K562 (cell line): Measurements from ENCODE around the gene MAGI2. TPM values are rescaled to one million over a fixed set of nuclear protein-coding genes. Genes with fewer than 3 reads are reported as not detected.

Experiments
- ATAC-seq: fragments of 200-7000 bp; cut with Tn5 transposase; 3 replicates; pipeline ENCODE4 v1.9.1; 2020; ENCODE audit warnings: moderate library complexity
- BruUV-seq: library from RNA; stranded (reverse); fragments of 400-500 nt; replicated peaks from 2 replicates; lab custom pipeline; 2021; lab: Mats Ljungman, UMichigan
- CTCF ChIA-PET: fragments of 300-600 bp; formaldehyde crosslinking; extraction: SDS; loops from one replicate; lab custom pipeline; 2021; ENCODE audit warnings: low intra/inter-chr PET ratio; lab: Yijun Ruan, JAX
- POLR2A ChIA-PET: fragments of 300-600, 350-650 bp; sonication (Branson Sonifier 250); formaldehyde crosslinking; extraction: SDS; loops from one replicate; lab custom pipeline; 2021; ENCODE audit warnings: antibody characterized with exemption, inconsistent platforms; lab: Yijun Ruan, JAX
- DNase-seq, 4 experiments: peaks; one replicate each; pipeline versions ENCODE4 v3.0.0 to v3.0.0-alpha.2; 2011 to 2018; ENCODE audit warnings: low spot score in 3 of 4, mixed read lengths in 3 of 4; ENCODE audit errors: extremely low read depth in 1 of 4
- FAIRE-seq: peaks from 2 replicates; lab custom pipeline; 2011; peaks lifted over from hg19 to GRCh38; lab: Jason Lieb, UNC
- H2AFZ ChIP-seq: 2 replicates; pipeline ENCODE4 v1.6.0; 2011; ENCODE audit warnings: low read depth, low read length, control low read depth, inconsistent platforms
- H3K27ac ChIP-seq: fragments of 200-600 bp; 3 replicates; pipeline ENCODE4 v1.8.0; 2011; ENCODE audit warnings: low read depth, mild to moderate bottlenecking, control low read depth, inconsistent platforms, low read length, moderate library complexity, mixed read lengths; ENCODE audit errors: extremely low read depth
- H3K27me3 ChIP-seq, 2 experiments: fragments of 300-600 bp in 1 of 2; 2 replicates in 1 of 2; 3 replicates in 1 of 2; pipeline versions ENCODE4 v1.6.0 to v1.8.0; 2011; ENCODE audit warnings: inconsistent platforms in 2 of 2, low read length in 2 of 2, mild to moderate bottlenecking in 1 of 2, mixed read lengths in 1 of 2, moderate library complexity in 1 of 2; ENCODE audit not compliant: control insufficient read depth in 2 of 2, insufficient read depth in 2 of 2
- H3K36me3 ChIP-seq: fragments of 300-600 bp; 3 replicates; pipeline ENCODE4 v1.8.0; 2011; ENCODE audit warnings: mild to moderate bottlenecking, low read length, inconsistent platforms; ENCODE audit not compliant: control insufficient read depth, insufficient read depth
- H3K4me1 ChIP-seq, 2 experiments: fragments of 200-600 bp in 1 of 2; replicated peaks in 1 of 2; 2 replicates in 1 of 2; 3 replicates in 1 of 2; pipeline versions ENCODE4 v1.5.1 to v1.8.0; 2011; ENCODE audit warnings: inconsistent platforms in 2 of 2, low read length in 2 of 2, mild to moderate bottlenecking in 1 of 2, mixed read lengths in 1 of 2, moderate library complexity in 1 of 2; ENCODE audit not compliant: control insufficient read depth in 2 of 2, insufficient read depth in 2 of 2
- H3K4me2 ChIP-seq: 2 replicates; pipeline ENCODE4 v1.6.1; 2011; ENCODE audit warnings: low read length, control low read depth, inconsistent platforms, mixed read lengths; ENCODE audit not compliant: insufficient read depth
- H3K4me3 ChIP-seq: fragments of 200-600 bp; sonication (generic), shearing (Covaris generic); 2 replicates; pipeline ENCODE4 v1.5.1; 2016; ENCODE audit warnings: control low read depth, inconsistent platforms
- H3K79me2 ChIP-seq: fragments of 200-600 bp; 3 replicates; pipeline ENCODE4 v1.8.0; 2011; ENCODE audit warnings: low read length, inconsistent platforms; ENCODE audit not compliant: control insufficient read depth, insufficient read depth
- H3K9ac ChIP-seq, 2 experiments: 2 replicates each; pipeline versions ENCODE4 v1.6.0 to v1.6.1; 2011; ENCODE audit warnings: low read depth in 2 of 2, low read length in 2 of 2, control low read depth in 1 of 2, inconsistent platforms in 1 of 2, mild to moderate bottlenecking in 1 of 2, mixed read lengths in 1 of 2; ENCODE audit not compliant: insufficient read depth in 1 of 2
- H3K9me1 ChIP-seq: one replicate; pipeline ENCODE4 v1.6.0; 2011; ENCODE audit warnings: inconsistent platforms, mild to moderate bottlenecking, low read length, moderate library complexity; ENCODE audit not compliant: control insufficient read depth, insufficient read depth
- H3K9me3 ChIP-seq: replicated peaks from 2 replicates; pipeline ENCODE4 v1.5.1; 2011; ENCODE audit warnings: low read depth, low read length, inconsistent platforms; ENCODE audit not compliant: control insufficient read depth, insufficient read depth
- H4K20me1 ChIP-seq: replicated peaks from 2 replicates; pipeline ENCODE4 v1.6.1; 2011; ENCODE audit warnings: low read length, inconsistent platforms, mixed read lengths; ENCODE audit not compliant: control insufficient read depth, insufficient read depth
- CTBP1 ChIP-seq: fragments of 450-650 bp; IDR thresholded peaks from 2 replicates; pipeline ENCODE4 v1.6.1; 2016; ENCODE audit warnings: borderline replicate concordance
- EP400 ChIP-seq: fragments of 450-650 bp; IDR thresholded peaks from 2 replicates; pipeline ENCODE4 v1.6.1; 2017; ENCODE audit warnings: antibody characterized with exemption, mild to moderate bottlenecking, moderate library complexity
- SREBF1 ChIP-seq: fragments of 150-350 bp; IDR thresholded peaks from 2 replicates; pipeline ENCODE4 v1.6.1; 2014; ENCODE audit warnings: antibody characterized with exemption, low read depth, low read length, borderline replicate concordance
- ZFPM2 ChIP-seq: fragments of 250-450 bp; sonication (Bioruptor Pico); IDR thresholded peaks from 2 replicates; pipeline ENCODE4 v1.5.1; 2022; ENCODE audit warnings: mild to moderate bottlenecking
- ZNF174 ChIP-seq: fragments of 250-450 bp; sonication (Bioruptor Pico); IDR thresholded peaks from 2 replicates; pipeline ENCODE4 v1.4.0; 2020; ENCODE audit warnings: mild to moderate bottlenecking
- WGBS: fragments of 100-300 bp; shearing (Covaris generic); methylation state at CpG from one replicate; pipeline ENCODE4 v1.1.6; 2016; ENCODE audit warnings: low coverage, mixed read lengths; ENCODE audit not compliant: insufficient coverage; ENCODE audit errors: missing lambda C conversion rate; 5-methylcytosine and 5-hydroxymethylcytosine counted together
- in situ Hi-C: fragments of 300-500 bp; cut with MboI; formaldehyde crosslinking; loops from 4 replicates; pipeline ENCODE4 v1.15.0; 2018; ENCODE audit warnings: inconsistent platforms, mixed read lengths
- intact Hi-C: fragments of 100-400 bp; cut with micrococcal nuclease; formaldehyde crosslinking; loops from 2 replicates; pipeline ENCODE4 v1.14.2; 2022
- polyA plus RNA-seq, 8 experiments: library from polyadenylated mRNA; depleted of rRNA in 4 of 8; stranded (reverse) in 5 of 8; unstranded in 3 of 8; fragments of >200 nt; fragmentation: Nextera tagmentation in 2 of 8; fragmentation: Illumina TruSeq in 1 of 8; extraction: Ambion mirVana in 2 of 8; extraction: Trizol in 1 of 8; gene quantifications; 2 replicates each; pipeline versions ENCODE4 v1.2.1 to v1.2.3, GENCODE V29; 2011 to 2014; ENCODE audit warnings: inconsistent platforms in 1 of 8, missing spikeins in 1 of 8
- total RNA-seq, 7 experiments: library from RNA; depleted of rRNA in 6 of 7; stranded (reverse); fragments of >200 nt in 6 of 7; fragmentation: Illumina TruSeq in 2 of 7; extraction: Trizol in 2 of 7; gene quantifications; 2 replicates each; pipeline versions ENCODE4 v1.2.1 to v1.2.3, GENCODE V29; 2011 to 2021; ENCODE audit warnings: low replicate concordance in 1 of 7
- TF ChIP-seq, protein P1 (sequence below): sonication (generic); formaldehyde crosslinking; IDR thresholded peaks from 2 replicates; pipeline ENCODE4 v1.8.0; 2022; ENCODE audit warnings: mild to moderate bottlenecking, missing genetic modification reagents, borderline replicate concordance

The MAGI2 gene
- total and polyA plus RNA-seq, 9 of the 15 experiments (the other 6 are each of a cell fraction or from before 2014, with no cell fraction given), result 0.27 to 1.4 (median 0.70) TPM

DNA sequence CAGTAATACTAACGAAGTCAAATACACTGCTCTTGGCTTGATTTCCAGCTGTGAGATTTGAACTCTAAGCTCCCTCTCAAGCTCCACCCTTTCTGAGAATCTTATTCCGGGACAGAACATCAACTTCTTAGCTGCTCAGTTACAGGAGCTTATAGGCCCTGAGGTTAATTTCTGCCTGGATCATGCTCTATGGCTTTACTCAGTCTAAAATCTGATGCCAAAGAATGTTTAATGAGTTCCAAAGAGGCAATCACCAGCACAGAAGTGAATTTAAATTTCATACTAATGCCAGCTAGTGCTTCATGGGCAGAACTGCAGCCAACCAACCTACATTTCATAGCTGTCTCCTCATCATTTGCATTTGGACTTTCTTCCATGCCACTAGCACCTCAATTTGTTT lies 707.2 kb downstream of the MAGI2 start:
- ChIA-PET CTCF (no interaction called here), POLR2A (no interaction called here)
- Histone ChIP-seq H3K4me3 (no peak overlapping the region), H4K20me1 (no peaks in the 10 kb centered on the region), H3K4me1 (no peaks in the 10 kb centered on the region), H2AFZ (no peak overlapping the region), H3K27ac (no peak overlapping the region), H3K9me1 (no peaks in the 10 kb centered on the region), H3K4me2 (no peak overlapping the region), H3K79me2 (no peaks in the 10 kb centered on the region), H3K36me3 (no peaks in the 10 kb centered on the region), H3K9ac (no peak overlapping the region), H3K27me3 (no peaks in the 10 kb centered on the region), H3K9me3 (no peaks in the 10 kb centered on the region)
- WGBS, result 3% methylated on average over 2 of the region's 2 CpGs
- FAIRE-seq (no peak), ATAC-seq (no peak), DNase-seq (no peak)
- TF ChIP-seq EP400 (no peak), CTBP1 (no peak), SREBF1 (no peak), ZNF174 (CRISPR knock-in tag) (no peak), ZFPM2 (CRISPR knock-in tag) (no peak)
- TF ChIP-seq, protein P1, sequence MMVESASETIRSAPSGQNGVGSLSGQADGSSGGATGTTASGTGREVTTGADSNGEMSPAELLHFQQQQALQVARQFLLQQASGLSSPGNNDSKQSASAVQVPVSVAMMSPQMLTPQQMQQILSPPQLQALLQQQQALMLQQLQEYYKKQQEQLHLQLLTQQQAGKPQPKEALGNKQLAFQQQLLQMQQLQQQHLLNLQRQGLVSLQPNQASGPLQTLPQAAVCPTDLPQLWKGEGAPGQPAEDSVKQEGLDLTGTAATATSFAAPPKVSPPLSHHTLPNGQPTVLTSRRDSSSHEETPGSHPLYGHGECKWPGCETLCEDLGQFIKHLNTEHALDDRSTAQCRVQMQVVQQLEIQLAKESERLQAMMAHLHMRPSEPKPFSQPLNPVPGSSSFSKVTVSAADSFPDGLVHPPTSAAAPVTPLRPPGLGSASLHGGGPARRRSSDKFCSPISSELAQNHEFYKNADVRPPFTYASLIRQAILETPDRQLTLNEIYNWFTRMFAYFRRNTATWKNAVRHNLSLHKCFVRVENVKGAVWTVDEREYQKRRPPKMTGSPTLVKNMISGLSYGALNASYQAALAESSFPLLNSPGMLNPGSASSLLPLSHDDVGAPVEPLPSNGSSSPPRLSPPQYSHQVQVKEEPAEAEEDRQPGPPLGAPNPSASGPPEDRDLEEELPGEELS, result no peak
- BruUV-seq, result no TSS peak
- intact Hi-C loops (no loop called here), in situ Hi-C loops (no loop called here)
